NCI-H146 (cell line): ENCODE results near the gene PRXL2A.
"Not testable (repeated sequence)": the region's sequence is repeated elsewhere in the genome, so short reads cannot be mapped to it uniquely, and the experiment has no call there.

Source experiments
- DNase-seq: peaks from one replicate; lab custom pipeline; 2025; lab: John Stamatoyannopoulos, UW

The PRXL2A gene

GRCh38 chr10:80474941-80475340 is 66.6 kb downstream of the PRXL2A start:
- DNase-seq, result no peak

GRCh38 chr10:80475641-80476040 is 67.3 kb downstream of the PRXL2A start:
- DNase-seq, result not testable (repeated sequence)

- no peak for DNase-seq
Observed at GRCh38 chr10:80476685-80477084, 68.3 kb downstream of the PRXL2A start.

- DNase-seq, result no peak
Observed at GRCh38 chr10:80477813-80478212, 69.5 kb downstream of the PRXL2A start.

- DNase-seq, result not testable (repeated sequence)
Observed at GRCh38 chr10:80480373-80480772, 72.0 kb downstream of the PRXL2A start.

GRCh38 chr10:80480852-80481251 is 72.5 kb downstream of the PRXL2A start:
- no peak for DNase-seq

- no peak for DNase-seq
Observed at GRCh38 chr10:80484243-80484642, 75.9 kb downstream of the PRXL2A start.

GRCh38 chr10:80484676-80485075 is 76.3 kb downstream of the PRXL2A start:
- no peak for DNase-seq

GRCh38 chr10:80485076-80485945 is 77.0 kb downstream of the PRXL2A start:
- no peak for DNase-seq

- no peak for DNase-seq
Observed at GRCh38 chr10:80485946-80486764, 77.8 kb downstream of the PRXL2A start.
